Stimulated activated naive CD4-positive, alpha-beta T cell (primary cell): ENCODE data around the gene PARD3B.

Source experiments
- DNase-seq, 6 experiments: peaks; one replicate each; lab custom pipeline; 2025; lab: John Stamatoyannopoulos, UW

Gene PARD3B

DNA sequence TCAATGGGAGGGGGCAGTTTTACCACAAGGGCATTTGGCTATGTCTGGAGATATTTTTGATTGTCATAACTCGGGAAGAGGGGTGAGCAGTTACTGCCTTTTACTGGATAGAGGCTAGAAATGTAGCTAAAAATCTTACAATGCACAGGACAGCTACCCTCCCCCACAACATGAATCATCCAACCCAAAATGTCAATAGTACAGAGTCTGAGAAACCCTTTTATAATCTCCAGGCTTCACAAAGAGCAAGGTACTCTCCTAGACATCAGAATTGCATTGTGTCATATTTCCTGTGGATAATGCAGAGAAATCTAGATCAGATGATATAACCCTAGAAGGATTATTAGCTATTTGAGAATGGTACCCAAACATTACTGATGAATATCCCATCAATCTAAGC lies 859.9 kb downstream of the PARD3B start:
- DNase-seq, result no peak

- DNase-seq, result no peak
These were observed 860.5 kb downstream of the PARD3B start for GRCh38 chr2:205405752-205406151.

- DNase-seq, result no peak
These were observed 862.7 kb downstream of the PARD3B start for GRCh38 chr2:205407984-205408383.

- DNase-seq, result no peak
These were observed 863.4 kb downstream of the PARD3B start for GRCh38 chr2:205408696-205409095.

- DNase-seq, result no peak
These were observed 864.1 kb downstream of the PARD3B start for GRCh38 chr2:205409411-205409810.

DNA sequence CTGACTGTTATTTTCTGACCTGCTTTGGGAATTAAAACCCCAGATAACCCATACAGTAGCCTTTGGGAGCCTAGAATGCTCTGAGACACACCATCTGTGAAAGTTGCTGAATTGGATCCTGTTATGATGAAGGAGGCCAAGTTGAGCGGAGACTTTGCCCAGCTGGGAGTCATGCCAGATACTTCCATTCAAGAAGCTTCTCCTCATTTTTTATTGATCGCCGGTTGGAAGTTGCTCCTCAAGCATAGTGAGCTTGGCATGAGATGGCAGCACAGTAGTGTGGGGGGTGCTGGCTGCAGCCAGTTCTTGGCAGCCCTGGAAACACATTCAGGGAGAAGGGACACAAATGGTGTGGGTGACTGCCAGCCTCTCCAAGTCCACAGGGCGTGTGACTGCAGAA lies 866.3 kb downstream of the PARD3B start:
- DNase-seq, result no peak

GRCh38 chr2:205424326-205424725 lies 879.1 kb downstream of the PARD3B start:
- DNase-seq, result no peak

DNA sequence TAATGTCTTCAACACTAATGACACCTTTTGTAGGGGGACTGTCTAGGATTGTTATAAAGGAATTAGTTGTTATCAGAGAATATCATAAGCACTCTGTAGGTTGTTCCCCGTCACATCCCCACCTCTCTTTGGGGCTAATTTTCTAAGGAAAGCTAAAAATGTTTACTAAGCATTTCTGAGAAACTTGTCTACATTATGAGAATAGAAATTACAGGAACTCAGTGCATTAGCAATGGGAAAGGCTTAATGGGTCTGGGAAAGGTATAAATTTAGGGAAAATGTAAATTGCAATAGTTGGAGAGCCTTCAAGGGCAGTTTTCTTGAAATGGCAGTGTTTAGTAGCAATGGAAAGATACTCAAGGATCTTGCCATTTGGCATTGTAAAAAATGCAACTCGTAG lies 879.8 kb downstream of the PARD3B start:
- no peak for DNase-seq

DNA sequence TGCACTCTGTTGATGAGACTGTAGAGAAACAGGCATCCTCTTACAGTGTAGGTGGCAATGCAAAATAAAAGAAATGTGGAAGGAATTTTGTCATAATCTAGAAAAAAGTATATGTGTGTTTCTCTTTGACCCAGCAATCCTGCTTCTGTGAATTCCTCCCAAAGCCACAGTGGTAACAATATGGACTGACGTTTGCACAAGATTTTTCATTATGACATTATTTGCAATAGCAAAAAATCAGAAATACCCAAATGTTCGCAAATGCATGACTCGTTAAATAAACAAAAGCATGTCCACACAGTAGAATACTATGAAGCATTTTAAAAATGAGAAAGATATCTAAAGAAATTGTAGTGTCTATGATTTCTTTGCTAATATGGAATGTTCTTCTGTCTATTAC lies 881.8 kb downstream of the PARD3B start:
- DNase-seq, result no peak

GRCh38 chr2:205428811-205429210 lies 883.5 kb downstream of the PARD3B start:
- DNase-seq, result no peak

DNA sequence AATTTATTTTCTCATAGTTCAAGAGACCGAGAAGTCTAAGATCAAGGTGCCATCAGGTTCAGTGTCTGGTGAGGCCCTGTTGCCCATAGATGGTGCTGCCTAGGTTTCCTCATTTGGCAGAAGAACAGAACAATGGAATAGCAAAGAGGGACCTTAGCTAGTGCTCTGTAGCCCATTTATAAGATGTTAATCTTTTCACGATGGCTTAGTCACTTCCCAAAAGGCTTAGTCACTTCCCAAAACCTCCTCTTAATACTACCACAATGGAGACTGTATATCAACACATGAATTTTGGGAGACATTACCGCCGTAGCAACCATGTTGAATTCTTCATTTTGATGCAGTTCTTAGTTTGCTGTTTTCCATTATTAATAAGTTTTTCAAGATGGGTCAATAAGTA lies 890.7 kb downstream of the PARD3B start:
- no peak for DNase-seq

- no peak for DNase-seq
These were observed 893.0 kb downstream of the PARD3B start for GRCh38 chr2:205438241-205438640.

DNA sequence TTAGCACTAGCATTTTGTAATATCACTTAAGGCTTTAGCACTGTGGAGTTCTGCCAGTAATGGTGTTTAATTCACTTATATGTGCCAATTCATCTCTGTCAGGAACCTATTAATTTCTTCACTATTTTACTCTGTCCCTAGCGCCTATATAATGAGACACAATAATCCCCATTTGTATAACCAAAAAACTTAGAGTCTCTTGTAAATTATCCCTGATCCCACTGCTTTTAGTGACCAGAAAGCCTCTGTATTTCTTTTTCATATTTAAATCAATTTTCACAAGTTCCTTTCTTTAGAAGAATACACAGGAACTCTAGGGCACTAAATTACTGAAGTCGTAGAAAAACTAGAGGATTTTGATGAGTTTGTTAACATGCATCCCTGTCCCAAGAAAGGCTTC lies 894.3 kb downstream of the PARD3B start:
- DNase-seq, result no peak

DNA sequence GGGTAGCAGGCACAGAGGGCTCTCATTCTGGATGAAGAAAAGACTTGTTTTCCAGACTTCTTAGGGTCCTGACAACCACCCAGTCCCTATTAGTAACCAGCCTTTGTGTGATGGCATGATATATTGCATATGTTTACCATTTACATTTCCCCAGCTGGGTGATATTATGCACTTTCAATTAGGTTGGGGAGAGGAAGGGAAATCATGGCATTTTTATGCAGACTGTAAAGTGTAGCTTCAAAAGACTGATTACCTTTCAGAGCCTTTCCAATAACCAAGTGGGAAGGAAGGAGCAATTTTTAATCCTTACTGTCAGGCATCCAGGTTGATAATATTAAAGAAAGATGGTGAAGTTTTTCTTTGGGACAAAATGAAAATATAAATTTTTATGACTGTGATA lies 896.2 kb downstream of the PARD3B start:
- DNase-seq, result no peak

DNA sequence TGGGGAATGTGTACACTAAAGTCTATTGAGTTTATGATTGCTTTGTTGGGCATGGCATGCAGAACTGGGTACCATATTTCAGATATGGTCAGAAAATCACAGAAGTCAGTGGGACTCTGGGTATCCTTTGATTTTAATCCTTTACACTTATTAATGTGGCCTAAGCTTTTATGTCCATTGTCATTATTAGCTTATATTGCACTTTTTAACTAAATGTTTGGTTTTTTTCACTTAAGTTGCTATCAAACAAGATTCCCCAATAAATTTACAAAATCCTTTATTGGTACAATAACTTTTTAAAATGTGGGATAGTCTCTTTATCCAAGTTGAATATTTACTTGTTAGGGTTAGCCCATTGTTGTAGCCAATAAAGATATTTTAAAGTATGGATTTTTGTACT lies 902.9 kb downstream of the PARD3B start:
- no peak for DNase-seq

- no peak for DNase-seq
These were observed 906.7 kb downstream of the PARD3B start for GRCh38 chr2:205451901-205452512.

DNA sequence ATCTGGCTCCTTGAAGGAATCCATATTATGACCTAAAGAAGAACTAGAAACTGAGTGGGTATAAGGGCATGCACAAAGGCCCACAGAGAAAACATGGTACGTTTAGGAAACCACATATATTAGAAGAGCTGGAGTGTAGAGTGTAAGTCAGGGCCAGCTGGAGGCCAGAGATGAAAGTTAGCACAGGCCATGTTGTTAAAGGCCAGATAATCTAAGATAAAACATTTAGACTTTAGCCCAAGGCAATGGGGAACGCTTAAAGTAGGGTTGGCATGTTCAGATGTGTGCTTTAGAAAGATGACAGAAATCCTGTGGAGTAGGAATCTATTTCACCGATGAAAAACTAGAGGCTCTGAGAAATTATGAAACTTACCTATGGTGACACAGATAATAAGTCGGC lies 907.9 kb downstream of the PARD3B start:
- no peak for DNase-seq

GRCh38 chr2:205456682-205457081 lies 911.4 kb downstream of the PARD3B start:
- no peak for DNase-seq

GRCh38 chr2:205460217-205460616 lies 914.9 kb downstream of the PARD3B start:
- no peak for DNase-seq

GRCh38 chr2:205461169-205461568 lies 915.9 kb downstream of the PARD3B start:
- DNase-seq, result no peak

- no peak for DNase-seq
These were observed 916.7 kb downstream of the PARD3B start for GRCh38 chr2:205461678-205462665.

DNA sequence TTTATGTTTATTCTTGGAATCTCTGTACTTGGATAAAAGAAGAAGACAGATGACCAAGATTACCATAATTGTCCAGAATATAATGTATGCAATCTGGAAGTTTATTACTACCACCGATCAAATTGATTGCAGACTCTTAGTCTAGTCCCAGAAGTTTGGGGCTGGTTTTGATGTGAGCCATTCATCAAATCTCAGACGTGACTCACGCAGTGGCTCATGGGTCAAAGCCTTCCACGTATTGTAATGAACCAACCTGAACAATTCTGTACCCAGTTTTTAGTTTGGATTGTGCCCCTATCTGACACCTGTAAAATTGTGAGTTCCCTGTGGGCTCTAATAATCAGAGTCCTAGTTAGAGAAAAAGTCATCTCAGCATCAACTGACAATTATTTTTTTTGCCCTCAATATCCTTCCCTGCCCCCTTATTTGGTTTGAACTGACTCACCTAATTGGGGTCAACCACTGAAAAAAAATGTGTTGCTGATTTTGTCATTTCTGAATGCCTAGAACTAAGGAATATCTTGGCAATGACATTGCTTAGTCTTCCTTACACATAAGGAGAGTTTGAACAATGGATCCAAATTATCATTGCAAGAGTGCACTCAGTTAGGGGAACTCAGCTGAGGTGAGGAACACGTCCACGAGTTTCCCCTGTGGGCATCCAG lies 917.5 kb downstream of the PARD3B start:
- DNase-seq, result no peak

DNA sequence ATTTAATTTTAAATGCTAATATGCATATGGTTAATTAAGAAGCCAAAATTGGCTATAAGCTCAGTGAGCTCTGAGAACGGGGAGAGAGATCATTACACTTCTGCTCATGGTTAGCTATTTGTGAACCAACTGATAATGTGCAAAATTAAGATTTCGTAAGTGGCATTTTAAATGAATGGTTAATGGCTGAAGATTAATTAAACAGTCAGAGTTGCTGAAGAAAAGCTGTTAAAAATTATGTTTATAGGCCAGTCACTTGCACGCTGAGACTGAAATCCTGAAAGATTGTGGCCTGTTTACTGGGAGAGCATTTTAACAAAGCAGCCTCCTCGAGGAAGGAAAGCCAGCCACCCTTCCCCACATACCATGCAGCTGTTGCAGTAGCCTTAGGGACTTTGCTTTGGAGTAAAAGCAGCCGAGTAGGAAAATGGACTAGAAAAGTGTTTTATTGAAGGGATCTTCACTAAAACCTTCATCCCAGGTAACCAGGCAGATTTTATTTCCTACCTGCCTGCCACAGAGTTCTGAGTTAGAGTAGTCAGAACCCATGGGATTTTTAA lies 918.3 kb downstream of the PARD3B start:
- no peak for DNase-seq
